Activated T-cell treated with anti-CD3 and anti-CD28 coated beads for 48 hours (primary cell): ENCODE measurements around the gene ATP2B2.
A peak's percentile ranks its signal among the peaks of the same experiment; 100 is the strongest.
"Not testable (repeated sequence)": the region's sequence is repeated elsewhere in the genome, so short reads cannot be mapped to it uniquely, and the experiment has no call there.

Experiments
- DNase-seq: peaks from one replicate; pipeline ENCODE4 v3.0.0-alpha.2; 2020; ENCODE audit warnings: low read depth

ATP2B2 gene

DNA sequence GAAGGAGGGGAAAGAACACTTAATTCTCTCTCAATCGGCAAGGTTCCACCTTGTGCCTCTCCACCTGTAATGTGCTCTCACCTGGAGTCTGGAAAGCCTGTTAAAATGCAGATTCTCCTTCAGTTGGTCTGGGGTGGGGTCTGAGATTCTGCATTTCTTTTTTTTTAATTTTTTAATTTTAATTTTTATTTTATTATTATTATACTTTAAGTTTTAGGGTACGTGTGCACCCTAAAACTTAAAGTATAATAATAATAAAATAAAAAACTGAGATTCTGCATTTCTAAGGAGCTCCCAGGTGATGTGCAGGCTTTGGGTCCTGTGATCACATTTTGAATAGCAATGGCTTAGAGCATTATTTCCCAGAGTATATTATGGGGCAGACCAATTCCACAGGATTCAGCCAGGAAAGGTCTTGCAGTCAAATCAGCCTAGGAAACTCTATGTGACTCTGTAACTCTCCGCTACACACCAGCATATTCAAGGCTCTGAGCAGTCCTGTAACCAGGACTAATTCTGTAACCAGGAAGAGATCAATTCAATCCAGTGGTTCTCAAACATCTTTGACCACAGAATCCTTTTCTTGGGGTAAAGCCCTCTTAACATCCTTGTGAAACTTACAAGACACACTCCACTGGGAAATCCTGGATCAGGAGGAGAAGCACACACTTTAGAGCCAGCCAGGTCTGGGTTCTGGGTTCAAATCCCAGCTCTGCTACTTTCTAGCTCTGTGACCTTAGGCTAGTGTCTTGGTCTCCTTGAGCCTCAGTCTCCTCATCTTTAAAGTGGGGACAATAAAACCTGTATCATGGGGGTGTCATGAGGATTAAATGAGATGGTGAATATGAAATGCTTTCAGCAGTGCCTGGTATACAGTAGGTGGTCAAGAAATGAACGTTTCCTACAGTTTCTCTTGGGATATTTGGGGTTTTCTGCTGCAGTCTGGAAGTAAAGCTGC, 122.2 kb downstream of the ATP2B2 start:
- DNase-seq = no peak

DNA sequence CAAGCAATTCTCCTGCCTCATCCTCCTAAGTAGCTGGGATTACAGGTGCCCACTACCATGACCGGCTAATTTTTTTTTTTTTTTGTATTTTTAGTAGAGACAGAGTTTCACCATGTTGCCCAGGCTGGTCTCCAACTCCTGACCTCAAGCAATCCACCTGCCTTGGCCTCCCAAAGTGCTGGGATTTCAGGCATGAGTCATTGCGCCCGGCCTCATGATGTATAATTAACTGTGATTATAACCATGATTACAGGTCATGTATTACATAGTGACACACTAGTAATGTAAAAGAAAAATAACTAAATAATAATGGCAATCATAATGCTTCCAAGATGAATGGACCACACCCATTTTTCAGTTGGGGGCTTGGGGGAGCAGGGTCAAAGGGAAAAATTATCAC, 122.9 kb downstream of the ATP2B2 start:
- not testable (repeated sequence) for DNase-seq

DNA sequence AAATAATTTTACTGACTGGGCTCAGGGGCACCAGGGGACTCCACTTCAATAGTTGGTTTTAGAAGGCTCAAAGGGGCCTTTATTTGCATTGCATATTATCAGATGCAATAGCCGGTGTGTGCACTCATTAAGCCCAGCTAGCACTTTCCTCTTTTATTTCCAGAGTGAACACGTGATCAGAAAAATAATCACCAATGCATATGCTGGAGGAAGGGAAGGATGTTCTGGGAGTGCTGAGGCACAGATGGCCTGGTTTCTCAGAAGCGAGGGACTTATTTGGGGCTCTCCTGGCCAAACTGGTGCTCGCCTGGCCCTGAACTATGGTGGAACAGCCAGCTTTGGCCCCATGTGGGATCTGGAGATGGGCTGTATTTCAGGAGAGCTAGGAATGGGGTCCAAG, 124.0 kb downstream of the ATP2B2 start:
- no peak for DNase-seq

DNA sequence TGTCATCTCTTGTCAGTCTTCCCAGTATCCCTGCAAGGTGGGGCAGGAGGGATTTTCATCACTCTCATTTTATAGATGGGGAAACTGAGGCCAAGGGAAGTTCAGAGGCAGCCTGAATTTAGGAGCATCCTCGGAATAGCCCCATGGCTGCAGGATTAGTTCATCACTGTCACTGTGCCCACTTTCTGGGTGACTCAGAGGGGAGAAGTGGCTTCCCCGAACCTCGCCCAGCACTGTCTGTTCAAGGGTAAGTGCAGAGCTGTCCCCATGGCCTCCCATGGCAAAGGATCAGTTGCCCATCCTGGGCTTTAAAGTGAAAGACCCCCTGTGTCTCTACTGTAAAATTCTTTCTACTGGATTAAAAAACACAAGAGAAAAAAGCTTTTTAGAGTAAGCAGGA, 124.5 kb downstream of the ATP2B2 start:
- no peak for DNase-seq

DNA sequence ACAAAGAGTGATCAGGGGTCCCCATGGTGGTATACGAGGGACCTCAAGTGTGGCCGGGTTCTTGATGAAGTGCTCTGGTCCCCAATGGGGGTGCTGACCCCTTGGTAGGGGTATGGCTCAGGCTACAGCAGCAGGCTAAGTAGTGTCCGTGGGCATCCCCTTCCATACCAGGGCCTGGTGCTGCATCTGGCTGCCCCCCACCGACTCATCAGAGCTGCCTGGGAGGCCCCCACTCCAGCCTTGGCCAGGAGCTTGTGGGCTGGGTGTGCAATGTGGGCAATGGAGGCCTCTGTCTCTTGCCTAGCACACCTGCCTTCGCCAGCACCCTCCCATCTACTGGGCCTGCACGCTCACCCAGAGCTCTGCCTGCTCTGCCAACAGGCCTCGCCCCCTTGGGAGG, 125.4 kb downstream of the ATP2B2 start:
- DNase-seq = no peak

DNA sequence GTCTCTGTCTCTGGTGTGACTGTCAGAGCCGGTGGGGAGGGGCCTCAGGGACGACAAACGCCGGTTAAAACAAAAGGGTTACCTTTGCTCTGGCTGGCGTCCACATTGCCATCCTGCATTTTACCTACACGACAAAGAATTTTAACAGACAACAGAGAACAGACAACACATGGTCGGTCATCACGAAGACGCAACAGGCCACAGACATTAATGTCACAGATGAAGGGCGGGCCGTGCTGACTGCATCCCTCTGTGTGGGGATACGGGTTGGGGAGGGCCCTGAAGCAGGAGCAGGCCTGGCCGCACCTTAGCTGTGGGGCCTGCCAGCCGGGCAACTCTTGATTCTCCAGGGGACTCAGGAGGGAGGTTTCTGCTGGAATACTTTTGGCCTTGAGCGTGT, 126.2 kb downstream of the ATP2B2 start:
- no peak for DNase-seq

DNA sequence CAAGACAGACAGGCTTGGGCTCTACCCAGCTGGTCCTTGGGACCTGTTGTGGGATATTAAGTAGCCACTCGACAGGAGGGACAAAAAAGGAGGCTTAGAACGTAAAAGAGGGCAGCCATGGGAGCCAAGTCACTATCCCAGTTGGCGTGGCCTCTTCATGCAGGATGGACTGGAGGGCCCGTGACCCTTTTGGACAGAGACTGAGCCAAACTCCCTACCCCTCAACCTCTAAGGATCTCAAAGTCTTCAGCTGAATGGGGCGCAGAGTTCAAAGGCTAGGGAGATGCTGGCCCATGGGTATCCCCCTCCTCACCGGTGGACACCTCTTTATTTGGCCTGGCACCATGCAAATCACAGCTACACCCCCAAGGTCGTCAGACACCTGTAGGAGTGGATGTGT, 126.6 kb downstream of the ATP2B2 start:
- no peak for DNase-seq

DNA sequence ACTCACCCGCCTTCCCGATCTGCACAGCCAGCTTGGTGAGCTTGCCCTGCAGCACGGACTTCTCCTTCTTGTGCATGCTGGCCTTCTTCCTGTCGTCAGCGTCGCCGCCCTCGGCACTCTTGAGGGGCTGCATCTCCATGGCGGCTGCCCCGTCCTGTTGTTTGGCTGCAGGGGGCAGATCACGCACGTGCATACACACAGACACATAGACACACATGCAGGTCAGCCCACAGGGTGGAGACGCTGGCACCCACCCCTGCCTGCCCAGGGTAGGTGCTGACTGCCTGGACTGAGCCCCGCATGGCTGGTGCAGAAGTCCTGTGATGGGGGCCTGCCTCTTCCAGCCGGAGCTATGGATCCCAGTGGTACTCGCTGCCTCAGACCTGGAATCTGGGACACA, 127.1 kb downstream of the ATP2B2 start:
- DNase-seq = no peak

DNA sequence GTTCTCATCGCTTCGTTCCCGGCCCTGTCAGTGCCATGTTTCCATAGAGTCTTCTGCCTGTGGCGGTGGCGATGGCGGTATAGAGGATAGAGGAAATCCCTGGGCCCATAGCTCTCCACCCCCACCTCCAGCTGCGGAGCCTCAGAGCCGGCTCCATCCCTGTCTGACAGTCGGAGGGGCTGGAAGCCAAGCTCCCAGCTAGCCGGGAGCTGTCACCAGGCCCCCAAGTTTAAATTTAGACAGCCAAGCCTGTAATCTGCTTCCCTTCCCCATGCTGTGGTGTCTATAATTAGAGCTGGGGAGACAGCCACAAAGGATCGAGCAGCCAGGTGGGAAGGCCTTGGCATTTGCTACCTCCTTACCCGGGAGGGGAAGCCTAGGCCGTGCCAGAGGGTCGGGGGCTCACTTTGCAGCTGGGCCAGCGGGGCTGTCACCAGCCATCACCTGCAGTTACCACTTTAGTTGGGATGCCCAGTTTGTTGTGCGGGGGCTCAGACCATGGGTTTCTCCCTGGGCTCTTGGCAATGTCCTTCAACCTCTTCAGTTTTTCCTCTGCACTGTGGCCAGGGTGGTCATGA, 128.1 kb downstream of the ATP2B2 start:
- no peak for DNase-seq

DNA sequence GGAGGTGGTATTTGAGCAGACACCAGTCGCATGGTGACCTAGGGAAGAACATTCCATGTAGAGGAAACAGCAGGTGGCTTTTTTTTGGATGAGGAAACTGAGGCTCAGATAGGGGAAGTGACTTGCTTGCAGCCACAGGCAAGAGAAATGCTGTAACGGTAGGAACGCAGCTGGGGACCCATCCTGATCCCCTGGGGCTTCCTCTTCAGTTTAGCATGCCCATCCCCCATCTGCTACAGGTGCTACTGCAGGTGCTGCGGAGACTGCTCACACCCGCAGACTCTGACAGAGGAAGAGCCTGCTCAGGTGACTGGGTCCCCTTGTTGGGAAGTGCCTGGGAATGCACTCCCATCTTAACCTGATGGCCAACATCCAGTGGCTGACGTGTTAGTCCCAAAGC, 129.0 kb downstream of the ATP2B2 start:
- no peak for DNase-seq

DNA sequence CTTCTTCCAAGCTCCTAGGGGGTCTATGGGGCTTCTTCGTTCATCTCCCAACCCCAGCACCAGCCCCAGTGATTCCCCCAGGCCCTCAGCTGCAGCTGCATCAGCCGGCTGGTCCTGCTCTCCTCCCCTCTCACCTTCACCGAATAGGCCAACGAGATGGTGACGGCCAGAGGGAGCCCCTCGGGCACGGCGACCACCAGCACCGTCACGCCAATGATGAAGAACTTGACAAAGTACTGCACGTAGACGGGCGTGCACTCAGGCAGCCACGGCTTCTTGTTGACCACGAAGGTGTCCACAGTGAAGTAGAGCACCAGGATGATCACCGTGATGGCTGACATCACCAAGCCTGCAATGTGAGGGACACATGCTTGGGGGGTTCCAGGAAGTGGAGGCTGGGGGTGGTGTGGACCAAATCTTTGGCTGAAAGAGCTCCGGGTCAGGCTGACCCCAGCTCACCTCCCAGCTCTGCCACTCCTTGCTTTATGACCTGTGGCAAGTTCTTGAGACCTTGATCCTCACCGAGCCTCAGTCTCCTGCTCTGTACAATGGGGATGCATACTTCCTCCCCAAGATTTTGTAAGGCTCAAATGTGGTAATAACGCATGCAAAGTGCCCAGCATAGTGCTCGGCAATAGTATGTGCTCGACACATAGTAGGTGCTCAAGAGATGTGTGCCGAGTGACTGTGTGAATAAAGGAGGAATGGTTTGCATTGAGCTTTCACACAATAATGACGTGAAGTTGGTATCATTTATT, 129.9 kb downstream of the ATP2B2 start:
- DNase-seq = no peak

DNA sequence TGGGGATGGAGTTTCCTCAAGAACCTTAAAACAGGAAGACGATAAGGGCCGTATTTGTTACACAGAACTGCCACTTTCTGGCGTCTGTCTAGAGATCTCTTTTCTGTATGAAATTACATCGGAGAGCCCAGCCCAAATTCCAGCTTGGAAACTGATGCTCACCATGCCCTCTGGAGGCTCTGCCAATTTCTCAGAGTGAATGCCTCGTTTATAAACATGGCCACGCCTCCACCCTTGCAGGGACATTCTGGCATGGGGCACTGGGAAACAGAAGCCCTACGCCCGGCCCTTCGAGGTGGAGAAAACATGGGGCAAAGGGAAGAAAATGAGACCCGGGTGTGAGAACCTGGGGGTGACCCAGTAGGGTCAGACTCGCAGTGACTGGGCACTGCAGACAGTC, 131.1 kb downstream of the ATP2B2 start:
- no peak for DNase-seq

DNA sequence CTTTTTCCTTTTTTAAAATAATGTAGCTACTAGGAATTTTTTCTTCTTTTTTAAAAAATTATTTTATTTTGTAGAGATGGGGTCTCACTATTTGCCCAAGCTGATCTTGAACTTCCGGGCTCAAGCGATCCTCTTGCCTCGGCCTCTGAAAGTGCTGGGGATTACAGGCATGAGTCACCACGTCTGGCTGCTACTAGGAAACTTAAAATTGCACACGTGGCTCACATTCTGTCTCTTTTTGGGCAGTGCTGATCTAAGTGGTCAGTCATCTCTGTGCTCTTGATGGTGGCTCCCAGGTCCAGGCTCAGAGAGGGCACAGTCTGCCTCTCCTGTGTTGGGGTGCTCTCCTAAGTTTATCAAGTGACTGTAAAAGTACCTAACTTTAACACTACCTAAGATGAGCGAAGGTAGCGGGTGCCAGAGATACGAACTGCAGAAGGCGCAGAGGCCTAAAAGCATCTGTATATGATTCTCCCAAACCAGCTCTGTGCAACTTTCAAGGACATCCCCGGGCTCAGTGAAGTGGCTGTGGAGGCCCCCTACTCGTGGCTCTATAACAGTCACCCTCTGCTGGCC, 131.6 kb downstream of the ATP2B2 start:
- no peak for DNase-seq

DNA sequence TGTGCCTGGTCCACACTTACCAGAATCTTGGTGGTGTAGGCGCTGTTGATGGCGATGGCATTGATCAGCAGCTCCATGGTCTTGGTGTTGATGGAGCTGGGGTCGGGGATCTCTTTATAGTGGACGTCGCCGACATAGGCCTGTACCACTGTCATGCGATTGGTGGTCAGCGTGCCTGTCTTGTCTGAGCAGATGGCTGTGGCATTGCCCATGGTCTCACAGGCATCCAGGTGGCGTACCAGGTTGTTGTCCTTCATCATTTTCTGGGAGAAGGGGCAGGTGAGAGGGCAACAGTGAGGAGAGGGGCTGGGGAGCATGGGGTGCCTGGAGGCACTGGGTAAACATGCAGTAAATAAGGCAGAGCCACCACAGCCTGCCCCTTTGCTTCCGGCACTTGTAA, 133.6 kb downstream of the ATP2B2 start:
- no peak for DNase-seq

DNA sequence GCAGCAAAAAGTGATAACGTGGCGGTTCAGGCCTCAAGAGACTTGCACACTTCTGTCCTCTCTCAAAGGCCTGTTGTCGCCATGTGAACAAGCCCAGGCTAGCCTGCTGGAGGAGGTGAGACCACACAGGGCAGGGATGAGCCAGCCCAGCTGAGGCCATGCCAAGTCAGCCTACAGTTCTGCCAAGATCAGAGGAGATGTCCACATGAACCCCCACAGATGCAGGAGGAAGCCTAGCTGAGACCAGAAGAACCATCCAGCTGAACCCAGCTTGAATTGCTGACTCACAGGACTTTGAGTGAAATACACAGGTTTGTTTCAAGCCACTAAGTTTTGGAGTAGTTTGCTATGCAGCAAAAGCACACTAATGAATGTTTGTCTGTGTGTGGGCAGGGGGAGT, 134.2 kb downstream of the ATP2B2 start:
- DNase-seq = no peak

DNA sequence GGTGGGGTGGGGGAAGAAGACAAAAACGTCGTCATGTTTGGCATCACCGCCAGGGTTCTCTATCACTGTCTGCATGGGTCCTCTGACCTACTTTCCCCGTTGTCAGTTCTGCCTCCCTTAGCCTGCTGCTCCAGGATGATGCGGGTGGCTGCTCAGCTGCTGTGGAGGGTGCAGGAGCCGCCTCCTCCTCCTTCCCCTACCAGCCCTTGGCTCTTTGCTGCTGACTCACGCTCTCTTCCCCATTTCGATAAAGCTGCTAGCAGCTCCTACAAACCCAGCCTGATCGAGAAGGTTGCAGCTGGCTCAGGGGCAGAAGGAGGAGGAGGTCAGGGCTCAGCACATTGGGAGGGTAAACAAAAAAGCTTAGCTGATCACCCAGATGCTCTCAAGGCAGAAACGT, 135.0 kb downstream of the ATP2B2 start:
- DNase-seq = no peak

DNA sequence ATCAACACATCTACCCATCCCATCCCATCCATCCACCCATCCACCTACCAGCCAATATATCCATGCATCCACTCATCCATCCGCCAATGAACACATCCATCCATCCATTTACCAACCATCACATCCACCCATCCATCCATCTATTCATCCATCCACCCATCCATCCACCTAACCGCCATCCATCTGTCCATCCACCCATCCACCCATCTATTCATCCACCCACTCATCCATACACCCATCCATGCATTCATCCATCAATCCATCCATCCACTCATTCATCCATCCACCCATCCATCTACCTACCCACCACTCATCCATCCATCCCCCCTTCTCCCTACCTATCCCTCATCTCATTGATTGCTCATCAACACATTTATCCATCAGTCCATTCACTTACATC, 136.9 kb downstream of the ATP2B2 start:
- no peak for DNase-seq

DNA sequence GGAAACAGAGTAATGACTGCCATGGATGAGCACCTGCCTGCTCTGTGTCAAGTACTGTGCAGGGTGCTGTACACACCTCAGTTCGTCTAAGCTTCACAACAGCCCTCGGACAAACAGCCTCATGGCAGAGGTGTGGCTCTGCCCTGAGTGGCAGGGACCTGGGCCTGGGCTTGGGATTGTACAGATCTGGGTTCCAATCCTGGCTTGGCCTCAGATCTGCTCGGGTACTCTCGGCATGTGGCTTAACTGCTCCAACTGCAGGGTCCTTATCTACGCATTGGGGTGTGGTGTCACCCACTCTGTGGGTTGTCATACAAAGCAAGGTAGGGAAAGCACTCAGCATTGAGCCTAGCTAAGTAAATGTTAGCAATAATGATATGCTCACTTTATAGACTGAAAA, 137.9 kb downstream of the ATP2B2 start:
- no peak for DNase-seq

DNA sequence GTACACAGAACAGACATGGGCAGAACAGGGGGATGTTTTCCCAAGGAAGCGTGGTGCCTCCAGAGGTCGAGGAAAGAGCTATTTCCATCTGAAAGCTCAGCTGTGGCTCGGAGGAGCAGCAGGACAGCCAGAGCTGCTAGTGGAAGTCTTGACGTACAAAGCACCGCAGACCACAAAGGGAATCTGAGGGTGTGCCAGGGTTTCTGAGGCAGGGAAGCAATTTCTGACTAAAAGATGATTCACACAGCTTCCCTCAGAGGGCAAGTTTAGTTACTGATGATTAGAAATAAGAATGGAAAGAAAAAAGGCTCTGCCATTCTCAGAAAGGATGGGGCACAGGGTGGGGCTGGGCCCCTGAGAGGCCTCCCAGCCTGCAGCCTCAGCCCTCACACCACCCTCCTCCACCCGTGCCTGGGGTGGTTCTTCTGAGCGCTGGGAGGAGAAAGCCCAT, 138.7 kb downstream of the ATP2B2 start:
- peak; percentile 55 for DNase-seq

DNA sequence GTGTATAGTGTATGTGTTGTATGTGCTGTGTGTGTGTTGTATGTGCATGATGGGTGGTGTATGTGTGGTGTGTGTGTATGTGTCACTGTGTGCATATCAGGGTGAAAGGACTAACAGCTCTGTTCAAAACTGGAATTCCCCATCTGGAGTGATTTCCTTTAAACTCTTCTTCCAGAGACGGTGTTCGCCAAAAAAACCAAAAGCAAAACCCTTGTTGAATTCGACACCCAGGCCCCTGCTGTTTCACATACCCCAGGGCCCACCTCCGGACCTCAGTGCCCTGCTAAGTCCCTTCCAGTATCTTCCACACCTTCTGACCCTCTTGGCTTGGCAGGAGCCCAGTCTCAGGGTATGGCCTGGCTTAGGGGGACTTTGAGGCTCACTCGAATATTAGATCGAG, 139.6 kb downstream of the ATP2B2 start:
- no peak for DNase-seq

DNA sequence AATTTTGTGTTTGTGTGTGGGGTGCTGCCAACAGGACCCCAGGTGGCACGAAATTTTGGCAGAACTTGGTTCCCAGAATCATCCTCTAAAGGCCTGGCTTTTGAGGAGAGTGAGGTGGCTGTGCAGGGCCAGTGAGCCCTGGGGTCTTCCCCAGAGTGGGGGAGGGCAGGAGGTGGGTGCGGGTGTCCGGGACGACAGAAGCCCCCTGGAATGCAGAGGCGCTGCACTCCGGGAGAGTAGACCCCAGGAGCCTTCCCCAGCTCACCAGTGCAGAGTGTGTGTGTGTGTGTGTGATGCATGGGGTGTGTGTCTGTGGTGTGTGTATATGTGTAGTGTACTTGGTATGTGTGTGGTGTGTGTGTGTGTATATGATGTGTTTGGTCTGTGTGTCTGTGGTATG, 140.1 kb downstream of the ATP2B2 start:
- no peak for DNase-seq

DNA sequence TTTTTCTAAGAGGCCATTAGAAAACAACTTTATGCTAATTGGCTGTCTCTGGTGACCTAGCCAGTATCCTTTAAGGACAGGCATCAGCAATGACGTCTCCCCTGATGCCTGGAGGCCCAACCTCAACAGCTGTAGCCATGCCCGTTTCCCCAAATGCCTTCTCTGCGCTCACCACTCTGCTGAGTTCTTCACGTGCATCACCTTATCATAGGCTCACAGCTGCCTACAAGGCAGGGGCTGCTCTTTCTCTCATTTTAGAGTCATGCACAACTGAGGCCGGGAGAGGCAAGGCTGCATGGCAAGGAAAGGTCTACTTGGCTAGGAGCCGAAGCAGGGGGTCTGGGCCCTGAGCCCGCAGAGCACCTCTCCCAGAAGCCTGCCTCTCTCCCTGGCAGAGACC, 140.6 kb downstream of the ATP2B2 start:
- no peak for DNase-seq

DNA sequence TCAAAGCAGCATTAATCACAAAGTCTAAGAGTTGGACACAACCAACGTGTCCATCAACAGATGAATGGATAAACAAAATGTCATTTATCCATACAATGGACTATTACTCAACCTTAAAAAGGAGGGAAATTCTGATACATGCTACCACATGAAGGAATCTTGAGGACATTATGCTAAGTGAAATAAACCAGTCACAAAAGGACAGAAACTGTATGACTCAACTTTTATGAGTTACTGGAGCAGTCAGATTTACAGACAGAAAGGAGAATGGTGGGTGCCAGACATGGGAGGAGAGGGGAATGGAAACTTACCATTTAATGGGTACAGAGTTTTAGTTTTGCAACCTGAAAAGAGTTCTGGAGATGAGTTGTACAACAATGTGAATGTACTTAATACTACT, 141.5 kb downstream of the ATP2B2 start:
- DNase-seq = no peak
